ENCODE data around the gene RORC. TPM values are rescaled to one million over a fixed set of nuclear protein-coding genes. Genes with fewer than 3 reads are reported as not detected.

RORC gene
- total RNA-seq, 2 donors from 2014 or later, result not detected

- WGBS, 2 experiments (ENCODE audit: insufficient coverage in 1 of 2, insufficient read length in 1 of 2), result 90 to 95% methylated on average over 6 to 8 of the region's 8 CpGs
- H3K4me1 Mint-ChIP-seq, result peaks cover 4% of the 10 kb centered on the region
- H3K4me3 Mint-ChIP-seq, result no peak overlapping the region
- Histone ChIP-seq H3K9me3 (ENCODE audit: control insufficient read depth, low read length) (no peaks in the 10 kb centered on the region), H3K36me3 (ENCODE audit: control insufficient read depth, insufficient read depth, low read length) (no peaks in the 10 kb centered on the region), H3K27me3 (ENCODE audit: control insufficient read depth, insufficient read depth, low read length, poor library complexity, severe bottlenecking) (no peaks in the 10 kb centered on the region), H3K27ac (ENCODE audit: low read depth, low read length) (no peak overlapping the region), H3K4me3 (ENCODE audit: low read length) (no peak overlapping the region), H3K9ac (ENCODE audit: extremely low read depth, low read length, poor library complexity, severe bottlenecking) (no peak overlapping the region), H3K4me1 (ENCODE audit: control insufficient read depth, insufficient read depth, low read length) (no peaks in the 10 kb centered on the region)
- DNase-seq, result no peak
- TF ChIP-seq CTCF (conservative IDR thresholded peaks at IDR 0.05), result no peak
- H3K9me3 Mint-ChIP-seq, result no peaks in the 10 kb centered on the region
- H3K27ac Mint-ChIP-seq, result no peak overlapping the region
- H3K36me3 Mint-ChIP-seq (ENCODE audit: low read depth), result no peaks in the 10 kb centered on the region
- H3K27me3 Mint-ChIP-seq (ENCODE audit: insufficient read depth), result no peaks in the 10 kb centered on the region
These were observed 16.5 kb downstream of the RORC start for GRCh38 chr1:151814971-151815545.

DNA sequence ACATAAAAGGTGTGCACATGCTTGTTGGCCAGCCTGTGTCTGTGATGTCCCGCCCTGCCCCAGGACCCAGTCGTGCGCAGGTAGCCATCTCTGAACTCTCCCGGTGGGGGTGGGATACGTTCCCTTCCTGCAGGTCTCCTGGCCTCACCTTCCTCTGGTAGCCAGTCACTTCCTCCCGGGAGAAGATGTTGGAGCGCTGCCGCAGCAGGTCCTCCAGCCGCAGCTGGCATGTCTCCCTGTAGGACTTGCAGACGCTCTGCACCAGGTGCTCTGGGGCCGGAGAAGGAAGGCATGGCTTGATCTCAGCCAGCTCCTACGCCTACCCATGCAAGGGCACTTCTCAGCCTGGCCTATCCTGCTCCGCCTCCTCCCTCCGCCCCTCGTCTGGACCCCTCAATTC lies 17.2 kb downstream of the RORC start:
- H3K9me3 ChIP-seq (ENCODE audit: control insufficient read depth, low read length), result no peaks in the 10 kb centered on the region
- Mint-ChIP-seq H3K27ac (no peak overlapping the region), H3K9me3 (no peaks in the 10 kb centered on the region), H3K4me3 (no peak overlapping the region), H3K36me3 (ENCODE audit: low read depth) (no peaks in the 10 kb centered on the region), H3K27me3 (ENCODE audit: insufficient read depth) (no peaks in the 10 kb centered on the region), H3K4me1 (peaks cover 9% of the 10 kb centered on the region)
- no peak for TF ChIP-seq CTCF (conservative IDR thresholded peaks at IDR 0.05)
- no peak overlapping the region for H3K9ac ChIP-seq (ENCODE audit: extremely low read depth, low read length, poor library complexity, severe bottlenecking)
- no peaks in the 10 kb centered on the region for H3K36me3 ChIP-seq (ENCODE audit: control insufficient read depth, insufficient read depth, low read length)
- H3K4me3 ChIP-seq (ENCODE audit: low read length), result no peak overlapping the region
- no peaks in the 10 kb centered on the region for H3K27me3 ChIP-seq (ENCODE audit: control insufficient read depth, insufficient read depth, low read length, poor library complexity, severe bottlenecking)
- no peak for DNase-seq
- H3K27ac ChIP-seq (ENCODE audit: low read depth, low read length), result no peak overlapping the region
- WGBS, 2 experiments (ENCODE audit: insufficient coverage in 1 of 2, insufficient read length in 1 of 2), result 92 to 94% methylated on average over 15 of the region's 15 CpGs
- H3K4me1 ChIP-seq (ENCODE audit: control insufficient read depth, insufficient read depth, low read length), result no peaks in the 10 kb centered on the region

GRCh38 chr1:151813271-151813977 lies 18.2 kb downstream of the RORC start:
- H3K4me3 ChIP-seq (ENCODE audit: low read length), result no peak overlapping the region
- H3K9me3 Mint-ChIP-seq, result no peaks in the 10 kb centered on the region
- H3K27me3 Mint-ChIP-seq (ENCODE audit: insufficient read depth), result no peaks in the 10 kb centered on the region
- no peak overlapping the region for H3K9ac ChIP-seq (ENCODE audit: extremely low read depth, low read length, poor library complexity, severe bottlenecking)
- H3K27me3 ChIP-seq (ENCODE audit: control insufficient read depth, insufficient read depth, low read length, poor library complexity, severe bottlenecking), result no peaks in the 10 kb centered on the region
- no peaks in the 10 kb centered on the region for H3K9me3 ChIP-seq (ENCODE audit: control insufficient read depth, low read length)
- TF ChIP-seq CTCF (conservative IDR thresholded peaks at IDR 0.05), result no peak
- no peaks in the 10 kb centered on the region for H3K4me1 ChIP-seq (ENCODE audit: control insufficient read depth, insufficient read depth, low read length)
- H3K4me1 Mint-ChIP-seq, result peaks cover 15% of the 10 kb centered on the region
- no peak overlapping the region for H3K27ac ChIP-seq (ENCODE audit: low read depth, low read length)
- DNase-seq, result no peak
- no peak overlapping the region for H3K4me3 Mint-ChIP-seq
- WGBS, 2 experiments (ENCODE audit: insufficient coverage in 1 of 2, insufficient read length in 1 of 2), result 92 to 96% methylated on average over 3 to 12 of the region's 12 CpGs
- no peaks in the 10 kb centered on the region for H3K36me3 ChIP-seq (ENCODE audit: control insufficient read depth, insufficient read depth, low read length)
- no peaks in the 10 kb centered on the region for H3K36me3 Mint-ChIP-seq (ENCODE audit: low read depth)
- no peak overlapping the region for H3K27ac Mint-ChIP-seq

Data from endodermal cell (in vitro differentiated cells).